NT2/D1 (cell line): Measurements from ENCODE around the gene ZNF581.

Experiments used
- DNase-seq: peaks from one replicate; pipeline ENCODE4 v3.0.0-alpha.2; 2011; ENCODE audit warnings: low read depth, low spot score
- H3K27me3 ChIP-seq: 2 replicates; pipeline ENCODE4 v1.6.0; 2011; ENCODE audit warnings: mild to moderate bottlenecking; ENCODE audit not compliant: insufficient read length, insufficient read depth
- H3K36me3 ChIP-seq: 2 replicates; pipeline ENCODE4 v1.6.1; 2011; ENCODE audit warnings: mild to moderate bottlenecking, low read length, mixed read lengths; ENCODE audit not compliant: insufficient read depth, insufficient read length
- H3K4me1 ChIP-seq: 2 replicates; pipeline ENCODE4 v1.5.1; 2011; ENCODE audit not compliant: insufficient read depth, insufficient read length
- H3K4me3 ChIP-seq: 2 replicates; pipeline ENCODE4 v1.5.1; 2011; ENCODE audit warnings: low read depth; ENCODE audit not compliant: insufficient read length
- H3K9ac ChIP-seq: 2 replicates; pipeline ENCODE4 v1.6.0; 2011; ENCODE audit warnings: low read depth; ENCODE audit not compliant: insufficient read length
- H3K9me3 ChIP-seq: 2 replicates; pipeline ENCODE4 v1.5.1; 2011; ENCODE audit warnings: mild to moderate bottlenecking, low read length; ENCODE audit not compliant: insufficient read depth
- SUZ12 ChIP-seq: IDR thresholded peaks from 2 replicates; pipeline ENCODE4 v1.6.1; 2011; ENCODE audit not compliant: insufficient read length, insufficient read depth; ENCODE audit errors: extremely low read depth
- YY1 ChIP-seq: IDR thresholded peaks from 2 replicates; pipeline ENCODE4 v1.6.1; 2011; ENCODE audit not compliant: insufficient read length, insufficient read depth
- ZNF274 ChIP-seq: IDR thresholded peaks from 2 replicates; pipeline ENCODE4 v1.6.1; 2011; ENCODE audit warnings: mild to moderate bottlenecking, low read depth, low read length

Gene ZNF581

GRCh38 chr19:55619286-55619685 is 24.2 kb upstream of the ZNF581 start:
- H3K27me3 ChIP-seq = no peaks in the 10 kb centered on the region
- no peak overlapping the region for H3K4me3 ChIP-seq
- no peak overlapping the region for H3K9ac ChIP-seq
- peaks cover 46% of the 10 kb centered on the region for H3K36me3 ChIP-seq
- TF ChIP-seq SUZ12 = no peak
- TF ChIP-seq ZNF274 = no peak
- no peak for TF ChIP-seq YY1
- H3K9me3 ChIP-seq = no peaks in the 10 kb centered on the region
- no peaks in the 10 kb centered on the region for H3K4me1 ChIP-seq
- DNase-seq = no peak

GRCh38 chr19:55620410-55621204 is 22.8 kb upstream of the ZNF581 start:
- Histone ChIP-seq H3K4me1 (no peaks in the 10 kb centered on the region), H3K27me3 (no peaks in the 10 kb centered on the region)
- TF ChIP-seq YY1 (no peak), SUZ12 (no peak), ZNF274 (no peak)

GRCh38 chr19:55621205-55621672 is 22.2 kb upstream of the ZNF581 start:
- H3K9ac ChIP-seq = no peak overlapping the region
- TF ChIP-seq SUZ12 (no peak), ZNF274 (no peak), YY1 (no peak)
- H3K4me3 ChIP-seq = no peak overlapping the region
- no peaks in the 10 kb centered on the region for H3K4me1 ChIP-seq
- DNase-seq = no peak
- H3K36me3 ChIP-seq = peaks cover 30% of the 10 kb centered on the region
- no peaks in the 10 kb centered on the region for H3K9me3 ChIP-seq
- no peaks in the 10 kb centered on the region for H3K27me3 ChIP-seq

More at GRCh38 chr19:55620410-55621204, 22.8 kb upstream of the ZNF581 start:
- Histone ChIP-seq H3K9me3 (no peaks in the 10 kb centered on the region), H3K4me3 (no peak overlapping the region), H3K9ac (no peak overlapping the region), H3K36me3 (peaks cover 35% of the 10 kb centered on the region)
- no peak for DNase-seq

GRCh38 chr19:55621673-55622231 is 21.7 kb upstream of the ZNF581 start:
- Histone ChIP-seq H3K36me3 (peaks cover 25% of the 10 kb centered on the region), H3K4me1 (no peaks in the 10 kb centered on the region), H3K9me3 (no peaks in the 10 kb centered on the region), H3K9ac (no peak overlapping the region), H3K4me3 (no peak overlapping the region), H3K27me3 (no peaks in the 10 kb centered on the region)
- TF ChIP-seq SUZ12 (no peak), YY1 (no peak), ZNF274 (no peak)
- DNase-seq = no peak

- Histone ChIP-seq H3K4me3 (no peak overlapping the region), H3K9ac (no peak overlapping the region), H3K9me3 (no peaks in the 10 kb centered on the region), H3K27me3 (no peaks in the 10 kb centered on the region), H3K36me3 (peaks cover 20% of the 10 kb centered on the region), H3K4me1 (no peaks in the 10 kb centered on the region)
- no peak for TF ChIP-seq ZNF274
- TF ChIP-seq YY1 = no peak
- TF ChIP-seq SUZ12 = no peak
- DNase-seq = no peak
Measured at GRCh38 chr19:55622242-55622969, 21.0 kb upstream of the ZNF581 start.

- peaks cover 18% of the 10 kb centered on the region for H3K36me3 ChIP-seq
- no peaks in the 10 kb centered on the region for H3K4me1 ChIP-seq
- no peaks in the 10 kb centered on the region for H3K27me3 ChIP-seq
- no peak overlapping the region for H3K4me3 ChIP-seq
- H3K9me3 ChIP-seq = no peaks in the 10 kb centered on the region
- no peak for DNase-seq
- no peak for TF ChIP-seq YY1
- TF ChIP-seq ZNF274 = no peak
- TF ChIP-seq SUZ12 = no peak
- H3K9ac ChIP-seq = no peak overlapping the region
Measured at GRCh38 chr19:55623130-55623529, 20.3 kb upstream of the ZNF581 start.

- no peak for DNase-seq
Measured at GRCh38 chr19:55623561-55623960, 19.9 kb upstream of the ZNF581 start.

More at GRCh38 chr19:55623561-55623960, 19.9 kb upstream of the ZNF581 start:
- Histone ChIP-seq H3K4me3 (peak overlapping the region; percentile 6), H3K27me3 (no peaks in the 10 kb centered on the region), H3K9ac (no peak overlapping the region), H3K9me3 (no peaks in the 10 kb centered on the region), H3K4me1 (no peaks in the 10 kb centered on the region), H3K36me3 (peaks cover 18% of the 10 kb centered on the region)
- TF ChIP-seq YY1 (no peak), SUZ12 (no peak), ZNF274 (no peak)
